ENCODE data around the gene FOXP1. TPM values are rescaled to one million over a fixed set of nuclear protein-coding genes. Genes with fewer than 3 reads are reported as not detected.

FOXP1 gene
- polyA plus RNA-seq, 1 donor from 2014 or later, result 5.6 TPM

GRCh38 chr3:71252466-71252865 is 331.1 kb downstream of the FOXP1 start:
- H3K9me3 ChIP-seq (ENCODE audit: low read length), result no peaks in the 10 kb centered on the region
- H3K9ac ChIP-seq (ENCODE audit: low read length), result no peak overlapping the region

GRCh38 chr3:71251156-71251775 is 332.3 kb downstream of the FOXP1 start:
- H2AFZ ChIP-seq (ENCODE audit: low read depth, low read length), result no peak overlapping the region
- no peaks in the 10 kb centered on the region for H3K79me2 ChIP-seq (replicated peaks; ENCODE audit: insufficient read depth, low read length)
- H4K20me1 ChIP-seq (ENCODE audit: insufficient read depth), result no peaks in the 10 kb centered on the region
- H3K36me3 ChIP-seq (ENCODE audit: insufficient read depth, low read length), result no peaks in the 10 kb centered on the region
- H3K4me2 ChIP-seq (ENCODE audit: low read length), result no peak overlapping the region
- no peaks in the 10 kb centered on the region for H3K27me3 ChIP-seq (ENCODE audit: insufficient read depth, low read depth, low read length)
- no peak overlapping the region for H3K27ac ChIP-seq (ENCODE audit: low read length)
- no peaks in the 10 kb centered on the region for H3K9me2 ChIP-seq (ENCODE audit: insufficient read depth, low read length)
- H3K9me3 ChIP-seq (ENCODE audit: low read length), result no peaks in the 10 kb centered on the region
- H3K4me3 ChIP-seq (ENCODE audit: low read length), result no peak overlapping the region
- no peak overlapping the region for H3K9ac ChIP-seq (ENCODE audit: low read length)
- H3F3A ChIP-seq (ENCODE audit: insufficient read depth, low read length, poor library complexity, severe bottlenecking), result no peaks in the 10 kb centered on the region
- TF ChIP-seq SMC3 (conservative IDR thresholded peaks at IDR 0.05; ENCODE audit: poor library complexity) (no peak), EP300 (conservative IDR thresholded peaks at IDR 0.05; ENCODE audit: poor library complexity, severe bottlenecking) (no peak), MXI1 (conservative IDR thresholded peaks at IDR 0.05; ENCODE audit: poor library complexity, severe bottlenecking) (no peak), RAD21 (conservative IDR thresholded peaks at IDR 0.05) (no peak), POLR2AphosphoS5 (IDR thresholded peaks at IDR 0.05) (no peak), EZH2 (IDR thresholded peaks at IDR 0.05; ENCODE audit: borderline replicate concordance, insufficient read depth, low read length, poor library complexity, severe bottlenecking) (no peak), REST (IDR thresholded peaks at IDR 0.05; ENCODE audit: borderline replicate concordance) (no peak)

More at GRCh38 chr3:71252466-71252865, 331.1 kb downstream of the FOXP1 start:
- Histone ChIP-seq H3K4me2 (ENCODE audit: low read length) (no peak overlapping the region), H3F3A (ENCODE audit: insufficient read depth, low read length, poor library complexity, severe bottlenecking) (no peaks in the 10 kb centered on the region), H3K27me3 (ENCODE audit: insufficient read depth, low read depth, low read length) (no peaks in the 10 kb centered on the region), H4K20me1 (ENCODE audit: insufficient read depth) (no peaks in the 10 kb centered on the region), H3K4me3 (ENCODE audit: low read length) (no peak overlapping the region), H3K79me2 (replicated peaks; ENCODE audit: insufficient read depth, low read length) (no peaks in the 10 kb centered on the region), H3K27ac (ENCODE audit: low read length) (no peak overlapping the region), H3K36me3 (ENCODE audit: insufficient read depth, low read length) (no peaks in the 10 kb centered on the region), H3K9me2 (ENCODE audit: insufficient read depth, low read length) (no peaks in the 10 kb centered on the region), H2AFZ (ENCODE audit: low read depth, low read length) (no peak overlapping the region)
- TF ChIP-seq SMC3 (conservative IDR thresholded peaks at IDR 0.05; ENCODE audit: poor library complexity) (no peak), RAD21 (conservative IDR thresholded peaks at IDR 0.05) (no peak), CTCF (IDR thresholded peaks at IDR 0.05; ENCODE audit: poor library complexity, severe bottlenecking) (no peak), TAF1 (IDR thresholded peaks at IDR 0.05; ENCODE audit: low read depth) (no peak), POLR2AphosphoS5 (IDR thresholded peaks at IDR 0.05) (no peak), REST (IDR thresholded peaks at IDR 0.05; ENCODE audit: borderline replicate concordance) (no peak), MXI1 (conservative IDR thresholded peaks at IDR 0.05; ENCODE audit: poor library complexity, severe bottlenecking) (no peak), EP300 (conservative IDR thresholded peaks at IDR 0.05; ENCODE audit: poor library complexity, severe bottlenecking) (no peak), EZH2 (IDR thresholded peaks at IDR 0.05; ENCODE audit: borderline replicate concordance, insufficient read depth, low read length, poor library complexity, severe bottlenecking) (no peak)
